CD4-positive, alpha-beta T cell treated with Interferon gamma for 1 hour (primary cell): ENCODE results near the gene ASCC2.
A peak's percentile ranks its signal among the peaks of the same experiment; 100 is the strongest.
"Not testable (repeated sequence)": the region's sequence is repeated elsewhere in the genome, so short reads cannot be mapped to it uniquely, and the experiment has no call there.

Experiments
- DNase-seq: peaks from one replicate; pipeline ENCODE4 v3.0.0-alpha.2; 2020

The ASCC2 gene, protein sequence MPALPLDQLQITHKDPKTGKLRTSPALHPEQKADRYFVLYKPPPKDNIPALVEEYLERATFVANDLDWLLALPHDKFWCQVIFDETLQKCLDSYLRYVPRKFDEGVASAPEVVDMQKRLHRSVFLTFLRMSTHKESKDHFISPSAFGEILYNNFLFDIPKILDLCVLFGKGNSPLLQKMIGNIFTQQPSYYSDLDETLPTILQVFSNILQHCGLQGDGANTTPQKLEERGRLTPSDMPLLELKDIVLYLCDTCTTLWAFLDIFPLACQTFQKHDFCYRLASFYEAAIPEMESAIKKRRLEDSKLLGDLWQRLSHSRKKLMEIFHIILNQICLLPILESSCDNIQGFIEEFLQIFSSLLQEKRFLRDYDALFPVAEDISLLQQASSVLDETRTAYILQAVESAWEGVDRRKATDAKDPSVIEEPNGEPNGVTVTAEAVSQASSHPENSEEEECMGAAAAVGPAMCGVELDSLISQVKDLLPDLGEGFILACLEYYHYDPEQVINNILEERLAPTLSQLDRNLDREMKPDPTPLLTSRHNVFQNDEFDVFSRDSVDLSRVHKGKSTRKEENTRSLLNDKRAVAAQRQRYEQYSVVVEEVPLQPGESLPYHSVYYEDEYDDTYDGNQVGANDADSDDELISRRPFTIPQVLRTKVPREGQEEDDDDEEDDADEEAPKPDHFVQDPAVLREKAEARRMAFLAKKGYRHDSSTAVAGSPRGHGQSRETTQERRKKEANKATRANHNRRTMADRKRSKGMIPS

DNA sequence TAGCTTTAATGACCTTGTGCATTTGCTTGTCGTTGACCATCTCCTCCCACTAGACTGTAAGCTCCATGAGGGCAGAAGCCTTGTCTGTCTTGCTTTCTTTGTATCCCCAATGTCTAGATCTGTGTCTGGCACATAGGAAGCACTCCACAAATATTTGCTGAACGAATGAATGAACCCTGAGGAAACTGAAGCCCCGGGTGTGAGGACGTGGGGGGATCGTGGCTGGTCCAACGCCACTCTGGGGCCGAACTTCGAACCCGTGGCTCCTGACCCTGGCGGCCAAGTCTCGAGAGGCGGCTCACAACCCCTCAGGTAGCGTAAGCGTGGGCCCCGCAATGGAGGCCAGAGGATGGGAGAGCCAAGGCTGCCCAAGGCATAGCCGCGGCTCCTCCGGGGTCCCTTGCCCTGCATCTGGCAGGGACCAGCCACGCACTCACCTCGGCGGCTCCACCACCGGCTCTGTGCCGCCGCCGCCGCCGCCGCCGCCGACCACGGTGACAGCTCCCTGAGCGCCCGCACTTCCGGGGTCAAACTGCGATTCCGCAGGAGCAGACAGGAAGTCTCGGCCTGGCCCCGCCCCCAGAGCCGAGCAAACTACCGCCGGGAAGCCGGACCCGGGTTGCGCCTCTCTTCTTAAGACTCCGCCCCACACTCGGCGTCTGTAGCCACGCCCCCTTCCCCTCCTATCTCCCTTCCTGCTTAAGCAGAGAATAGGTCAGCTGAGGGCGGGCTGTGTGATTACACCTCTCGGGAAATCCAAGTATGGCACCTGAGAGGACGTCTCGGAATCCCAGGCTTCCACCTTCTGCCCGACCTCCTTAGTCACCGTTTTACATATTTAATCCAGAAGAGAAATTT, at the start of gene ASCC2:
Gene ASCC2, minus strand, starts transcription at position 534 of the 858 bp plus-strand sequence. CDS start 5,949 bp downstream, outside the sequence.
- DNase-seq = peak; percentile 98

DNA sequence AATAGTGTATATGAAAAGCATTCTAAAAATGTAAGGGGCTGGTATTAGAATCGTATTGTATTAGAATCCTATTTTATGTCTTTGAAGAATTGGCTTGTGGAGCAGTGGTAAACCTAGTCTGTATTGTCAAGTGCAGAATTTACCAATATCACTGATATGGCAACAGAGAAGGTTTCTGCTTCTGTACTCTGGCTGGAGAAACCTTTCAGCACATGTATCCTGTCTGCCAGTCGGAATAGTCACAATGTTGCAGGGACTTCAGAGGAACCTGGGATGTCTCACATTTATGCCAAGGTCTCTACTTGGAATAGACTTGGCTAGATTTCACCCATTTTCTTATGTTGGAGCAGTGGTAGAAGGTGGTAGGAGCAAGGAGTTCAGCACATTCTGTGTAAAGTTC, 49.3 kb upstream of the ASCC2 start:
- no peak for DNase-seq

DNA sequence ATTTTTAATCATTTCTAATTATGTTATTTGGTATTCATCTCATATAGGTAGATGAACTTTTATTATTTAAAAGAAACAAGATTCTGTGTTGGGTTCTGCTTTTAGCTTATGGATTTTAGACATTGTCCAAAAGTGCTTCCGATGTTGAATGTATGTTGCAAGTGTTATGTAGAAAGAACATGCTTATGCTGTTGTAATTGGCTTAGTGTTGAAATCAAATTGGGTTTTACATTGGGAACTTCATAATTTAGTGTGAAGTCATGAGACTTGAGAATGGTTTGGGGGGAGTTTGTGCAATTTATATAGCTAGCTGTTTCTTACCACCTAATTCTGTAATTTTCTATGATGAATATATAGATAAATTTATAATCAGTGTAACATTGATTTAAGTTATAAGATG, 48.5 kb upstream of the ASCC2 start:
- no peak for DNase-seq

DNA sequence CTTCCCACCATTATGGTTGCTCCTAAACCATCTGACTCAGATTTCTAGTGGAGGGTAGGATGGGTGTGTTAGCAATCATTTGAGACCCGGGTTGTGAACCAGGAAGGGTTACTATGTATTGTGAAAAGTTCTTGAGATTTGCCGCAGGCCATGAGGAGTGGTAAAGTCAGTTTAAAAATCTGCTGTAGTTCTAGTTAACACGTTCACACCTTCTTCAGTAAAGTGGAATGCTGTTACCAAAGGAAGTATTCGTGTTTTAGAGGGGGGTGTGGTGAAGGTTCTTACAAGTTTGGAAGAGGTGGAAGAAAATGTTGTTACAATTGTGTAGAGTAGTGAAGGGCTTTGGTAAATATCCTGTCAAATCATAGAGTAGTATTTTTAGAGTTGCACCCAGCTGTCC, 47.5 kb upstream of the ASCC2 start:
- DNase-seq = no peak

DNA sequence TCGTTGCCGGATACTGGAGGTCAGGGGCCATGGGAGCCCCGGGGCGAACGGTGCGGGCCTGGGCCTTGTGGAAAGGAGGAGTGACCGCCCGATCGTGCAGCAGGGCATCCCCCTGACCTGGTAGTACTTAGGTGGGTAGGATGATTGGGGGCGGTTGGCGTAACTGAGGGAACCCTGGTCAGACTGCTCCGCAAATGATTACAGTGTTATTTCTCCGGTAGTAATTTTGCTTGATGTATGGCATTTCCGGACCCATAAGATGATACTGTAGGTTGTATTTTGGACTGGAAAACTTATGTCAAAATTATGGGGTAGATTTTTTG, 45.7 kb upstream of the ASCC2 start:
- DNase-seq = no peak

DNA sequence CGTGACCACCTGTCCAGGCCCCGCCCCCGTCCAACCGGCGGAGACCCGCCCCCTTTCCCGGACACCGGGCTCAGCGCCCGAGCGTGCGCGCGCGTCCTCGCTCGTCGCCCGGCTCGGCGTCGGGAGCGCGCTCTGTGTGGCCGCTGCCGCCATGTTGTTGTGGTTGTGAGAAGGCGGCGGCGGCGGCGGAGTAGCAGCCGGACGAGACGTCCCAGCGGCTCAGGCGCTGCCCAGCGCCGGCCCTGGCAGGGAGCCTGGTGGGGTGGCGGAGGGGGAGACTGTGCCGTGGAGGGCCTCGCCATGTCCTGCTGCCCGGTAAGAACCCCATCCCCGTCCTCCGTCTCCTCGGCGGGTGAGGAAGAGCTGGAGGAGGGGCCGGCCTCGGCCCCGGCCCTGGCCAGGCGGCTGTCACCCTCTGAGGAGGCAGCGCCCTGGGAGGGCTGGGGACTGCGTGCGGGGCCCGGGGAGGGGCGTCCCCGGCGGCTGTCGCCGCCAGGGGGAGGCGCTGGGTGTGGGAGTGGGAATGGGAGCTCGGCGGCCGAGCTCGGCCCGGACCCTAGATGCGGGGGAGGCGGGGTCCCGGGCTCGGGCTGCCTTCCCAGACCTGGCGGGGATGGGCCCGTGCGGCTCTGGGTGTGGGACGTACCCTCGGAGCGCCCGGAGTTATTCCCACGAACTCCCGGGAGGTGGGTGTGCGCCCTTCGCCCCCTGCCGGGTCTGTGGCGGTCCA, 45.1 kb upstream of the ASCC2 start, which contains the start of gene MTMR3:
Gene MTMR3, plus strand, starts transcription at position 130 of the 730 bp plus-strand sequence. CDS start 87,886 bp downstream, outside the sequence.
- DNase-seq = peak; percentile 91

DNA sequence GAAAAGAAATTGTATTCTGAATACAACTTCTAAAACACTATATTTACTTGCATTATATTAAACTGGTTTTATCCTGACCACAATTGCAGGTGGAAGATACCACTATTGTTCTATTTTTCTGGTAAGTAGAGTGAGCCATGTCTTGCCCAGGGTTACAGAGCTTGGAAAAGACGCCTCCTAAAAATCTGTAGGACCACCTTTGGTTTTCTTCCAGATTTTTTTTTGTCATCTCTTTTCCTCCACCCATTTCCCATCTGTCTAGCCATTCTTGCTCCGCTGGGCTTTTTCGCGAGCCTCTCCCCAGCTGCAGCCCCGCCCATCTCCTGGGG, 44.6 kb upstream of the ASCC2 start:
- no peak for DNase-seq

DNA sequence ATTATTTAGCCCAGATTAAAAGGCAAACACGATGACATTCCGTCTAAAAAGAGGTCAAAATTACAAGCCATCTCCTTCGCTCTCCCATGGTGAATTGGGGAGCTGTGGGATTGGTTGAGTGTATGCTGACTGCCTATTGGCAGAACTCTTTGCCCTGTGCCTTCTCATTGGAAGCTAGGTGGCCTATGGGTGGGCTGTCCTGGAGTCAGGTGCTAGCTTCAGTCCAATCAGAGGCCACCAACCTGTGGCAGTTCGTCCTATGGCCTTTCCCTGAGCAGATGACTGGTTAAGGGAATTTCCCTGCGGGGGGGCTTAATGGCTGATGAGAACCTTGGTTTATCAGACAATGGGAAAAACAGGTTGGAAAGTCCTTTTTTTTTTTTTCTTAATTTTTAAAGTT, 41.7 kb upstream of the ASCC2 start:
- no peak for DNase-seq

DNA sequence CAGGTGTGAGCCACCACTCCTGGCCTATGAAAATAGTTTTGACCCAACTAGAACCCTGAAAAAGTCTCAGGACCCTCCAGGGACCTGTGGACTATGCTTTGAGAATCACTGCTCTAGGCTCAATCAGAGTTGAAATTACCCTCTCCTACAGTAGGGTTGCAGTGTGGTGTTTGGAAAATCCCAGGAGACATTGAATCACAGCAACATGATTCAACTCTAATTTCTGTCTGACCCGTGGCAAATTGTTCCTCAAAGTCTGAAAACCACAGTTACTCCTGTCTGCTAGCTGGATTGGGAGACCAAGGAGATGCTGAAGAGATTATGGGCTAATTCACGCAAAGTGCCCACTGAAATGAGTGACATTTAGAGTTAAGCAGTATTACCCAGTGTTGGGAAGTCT, 39.5 kb upstream of the ASCC2 start:
- DNase-seq = no peak

DNA sequence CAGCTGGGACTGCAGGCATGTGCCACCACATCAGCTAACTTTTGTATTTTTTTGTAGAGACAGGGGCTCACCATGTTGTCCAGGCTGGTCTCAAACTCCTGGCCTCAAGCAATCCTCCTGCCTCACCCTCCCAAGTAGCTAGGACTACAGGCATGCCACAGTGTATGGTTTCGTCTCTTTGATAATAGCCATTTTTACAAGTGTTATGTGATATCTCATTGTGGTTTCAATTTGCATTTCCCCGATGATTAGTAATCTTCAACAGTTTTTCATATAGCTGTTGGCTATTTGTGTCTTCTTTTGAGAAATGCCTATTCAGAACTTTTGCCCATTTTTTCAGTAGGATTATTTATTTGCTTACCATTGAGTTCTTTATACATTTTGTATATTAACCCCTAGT, 35.9 kb upstream of the ASCC2 start:
- DNase-seq = no peak

DNA sequence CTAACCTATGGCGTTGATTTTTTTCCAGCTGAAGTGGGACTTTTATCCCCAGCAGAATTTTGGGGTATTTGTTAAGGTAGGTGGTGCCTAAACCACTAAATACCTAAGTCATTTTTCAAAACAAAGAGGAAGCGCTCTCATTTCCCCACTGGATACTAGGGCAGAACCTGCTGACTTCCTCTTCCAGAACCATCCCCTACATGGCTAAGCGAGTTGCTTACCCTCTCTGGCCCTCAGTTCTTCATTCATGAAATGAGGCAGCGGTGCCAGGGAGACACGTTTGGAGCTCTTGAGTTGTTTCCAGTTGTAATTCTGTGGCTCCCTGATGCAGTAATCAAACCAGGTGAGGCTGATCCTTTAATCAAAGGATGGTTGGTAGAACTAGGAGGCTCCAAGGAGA, 34.9 kb upstream of the ASCC2 start:
- DNase-seq = no peak

DNA sequence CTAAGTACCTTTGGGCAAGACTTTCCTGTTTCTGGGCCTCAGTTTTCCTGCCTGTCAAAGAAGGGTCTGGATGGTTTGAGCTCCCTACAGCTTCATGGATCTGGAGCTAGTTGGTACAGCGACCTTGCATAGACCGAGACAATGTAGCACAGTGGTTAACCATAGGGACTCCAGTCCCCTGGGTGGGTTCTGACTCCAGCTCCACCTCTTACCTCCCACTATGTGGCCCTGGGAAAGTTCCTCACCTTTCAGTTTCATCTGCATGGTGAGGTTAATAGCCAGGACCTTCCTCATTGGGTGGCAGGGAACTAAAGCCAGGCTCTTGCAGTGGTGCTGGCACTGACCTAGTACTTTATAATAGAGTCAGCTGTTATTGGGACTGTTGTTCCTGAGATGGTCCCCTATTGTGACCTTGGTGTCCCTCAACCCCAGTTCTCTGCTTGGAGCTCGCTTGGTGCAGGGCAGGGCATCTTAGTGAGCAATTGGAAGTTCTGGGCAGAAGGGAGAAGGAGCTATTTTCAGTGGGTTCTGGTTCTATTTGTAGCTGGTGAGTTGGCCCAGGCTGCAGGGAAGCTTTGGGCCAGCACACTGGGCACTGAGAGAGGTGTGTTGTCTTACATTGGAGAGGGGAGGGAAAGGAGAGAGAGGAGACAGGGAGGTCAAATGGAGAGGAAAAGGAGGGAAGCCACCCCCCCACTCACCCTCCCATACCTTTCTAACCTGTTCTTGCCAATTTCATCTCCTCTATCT, 34.2 kb upstream of the ASCC2 start:
- no peak for DNase-seq

DNA sequence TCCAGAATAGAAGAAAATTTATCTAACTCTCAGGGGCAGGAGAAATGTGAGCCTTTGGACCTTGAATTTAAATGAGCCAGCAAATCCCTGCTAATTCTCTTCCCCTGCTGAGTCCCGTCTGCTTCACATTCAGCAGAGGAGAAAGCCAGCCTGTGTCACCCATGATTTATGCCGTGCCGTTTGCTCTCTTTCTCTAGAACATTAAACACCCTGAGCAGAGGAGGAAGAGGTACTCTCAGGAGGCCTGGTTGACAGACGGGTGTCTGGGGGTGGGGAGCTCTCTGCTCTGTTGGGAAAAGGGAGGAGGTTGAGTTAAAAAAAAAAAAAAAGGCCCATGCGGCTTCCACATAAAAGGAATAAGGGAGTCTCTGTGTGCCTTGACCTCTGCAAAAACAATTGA, 33.6 kb upstream of the ASCC2 start:
- no peak for DNase-seq

DNA sequence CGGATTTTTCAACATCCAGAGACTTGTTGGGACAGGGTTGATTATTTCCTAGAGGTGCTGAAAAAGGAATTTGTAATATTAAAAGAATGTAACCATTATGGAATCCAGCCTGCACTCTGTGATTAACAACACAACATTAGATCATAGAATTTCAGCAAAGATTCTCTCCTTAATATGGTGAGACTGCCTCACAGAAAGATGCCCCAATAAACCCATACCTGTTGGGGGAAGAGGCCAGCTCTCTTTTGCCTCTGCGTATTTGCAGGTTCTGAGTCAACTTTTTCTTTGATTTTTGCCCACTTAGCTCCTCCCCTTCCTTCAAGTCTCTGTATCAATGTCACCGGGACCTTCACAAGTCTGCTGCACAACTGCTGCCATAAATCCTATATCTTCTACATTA, 32.5 kb upstream of the ASCC2 start:
- DNase-seq = no peak

DNA sequence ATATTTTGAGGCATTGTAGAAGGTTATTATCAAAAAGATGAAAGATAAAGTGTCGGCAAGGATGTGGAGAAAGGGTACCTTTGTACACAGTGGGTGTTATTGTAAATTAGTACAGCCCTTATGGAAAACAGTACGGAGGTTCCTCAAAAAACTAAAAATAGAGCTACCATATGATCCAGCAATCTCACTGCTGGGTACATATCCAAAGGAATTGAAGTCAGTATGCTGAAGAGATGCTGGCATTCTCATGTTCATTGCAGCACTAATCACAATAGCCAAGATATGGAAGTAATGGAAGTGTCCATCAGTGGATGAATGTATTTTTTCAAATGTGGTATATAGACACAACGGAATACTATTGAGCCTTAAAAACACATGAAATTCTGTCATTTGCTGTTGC, 29.8 kb upstream of the ASCC2 start:
- DNase-seq = no peak

DNA sequence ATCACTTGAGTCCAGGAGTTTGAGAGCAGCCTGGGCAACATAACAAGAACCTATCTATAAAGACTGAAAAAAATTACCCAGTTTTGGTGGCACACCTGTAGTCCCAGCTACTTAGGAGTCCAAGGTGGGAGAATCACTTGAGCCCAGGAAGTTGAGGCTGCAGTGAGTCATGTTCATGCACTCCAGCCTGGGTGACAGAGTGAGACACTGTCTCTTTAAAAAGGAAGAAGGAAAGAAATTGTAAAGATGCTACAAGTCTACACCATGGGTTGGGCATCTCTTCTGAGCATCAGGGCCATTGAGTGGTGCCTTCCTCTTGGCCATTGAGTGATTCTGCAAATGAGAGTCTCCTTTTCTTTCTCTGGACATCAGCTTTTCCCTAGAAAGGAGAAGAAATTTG, 29.2 kb upstream of the ASCC2 start:
- DNase-seq = no peak

DNA sequence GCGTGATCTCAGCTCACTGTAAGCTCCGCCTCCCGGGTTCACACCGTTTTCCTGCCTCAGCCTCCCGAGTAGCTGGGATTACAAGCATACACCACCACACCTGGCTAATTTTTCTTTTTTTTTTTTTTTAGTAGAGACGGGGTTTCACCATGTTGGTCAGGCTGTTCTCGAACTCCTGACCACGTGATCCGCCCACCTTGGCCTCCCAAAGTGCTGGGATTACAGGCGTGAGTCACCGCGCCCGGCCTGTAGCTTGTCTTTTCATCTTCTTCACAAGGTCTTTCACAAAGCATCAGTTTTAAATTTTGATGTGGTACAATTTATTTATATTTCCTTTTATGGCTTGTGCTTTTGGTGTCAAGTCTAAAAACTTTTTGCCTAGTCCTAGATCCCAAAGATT, 27.5 kb upstream of the ASCC2 start:
- not testable (repeated sequence) for DNase-seq

DNA sequence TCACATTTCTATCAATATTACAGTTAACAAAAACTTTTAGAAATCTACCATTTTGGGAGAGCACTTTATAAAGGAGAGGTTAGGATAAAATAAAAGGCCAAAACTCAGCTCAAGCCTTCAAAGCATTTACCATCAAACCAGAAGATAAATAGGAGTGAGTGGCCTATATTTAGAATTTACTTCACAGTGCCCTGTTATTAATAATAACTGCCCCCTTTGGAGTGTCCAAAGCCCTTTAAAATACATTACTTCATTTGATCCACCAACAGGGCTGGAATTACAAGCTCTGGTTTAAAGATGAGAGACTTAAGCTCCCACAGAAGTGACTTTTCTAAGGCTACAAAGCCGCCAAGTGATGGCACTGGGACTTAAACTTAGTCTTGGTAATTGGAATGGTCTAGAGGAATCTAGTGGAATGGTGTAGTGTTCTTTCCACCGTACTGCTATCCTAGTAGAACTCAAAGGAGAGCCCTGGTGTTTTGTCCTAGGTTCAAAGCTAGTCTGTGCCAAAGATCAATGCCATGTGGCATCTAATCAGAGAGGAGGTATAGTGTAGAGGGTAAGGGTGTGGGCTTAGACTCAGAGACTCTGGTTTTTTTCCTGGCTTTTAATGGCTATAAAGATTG, 23.7 kb upstream of the ASCC2 start:
- no peak for DNase-seq

DNA sequence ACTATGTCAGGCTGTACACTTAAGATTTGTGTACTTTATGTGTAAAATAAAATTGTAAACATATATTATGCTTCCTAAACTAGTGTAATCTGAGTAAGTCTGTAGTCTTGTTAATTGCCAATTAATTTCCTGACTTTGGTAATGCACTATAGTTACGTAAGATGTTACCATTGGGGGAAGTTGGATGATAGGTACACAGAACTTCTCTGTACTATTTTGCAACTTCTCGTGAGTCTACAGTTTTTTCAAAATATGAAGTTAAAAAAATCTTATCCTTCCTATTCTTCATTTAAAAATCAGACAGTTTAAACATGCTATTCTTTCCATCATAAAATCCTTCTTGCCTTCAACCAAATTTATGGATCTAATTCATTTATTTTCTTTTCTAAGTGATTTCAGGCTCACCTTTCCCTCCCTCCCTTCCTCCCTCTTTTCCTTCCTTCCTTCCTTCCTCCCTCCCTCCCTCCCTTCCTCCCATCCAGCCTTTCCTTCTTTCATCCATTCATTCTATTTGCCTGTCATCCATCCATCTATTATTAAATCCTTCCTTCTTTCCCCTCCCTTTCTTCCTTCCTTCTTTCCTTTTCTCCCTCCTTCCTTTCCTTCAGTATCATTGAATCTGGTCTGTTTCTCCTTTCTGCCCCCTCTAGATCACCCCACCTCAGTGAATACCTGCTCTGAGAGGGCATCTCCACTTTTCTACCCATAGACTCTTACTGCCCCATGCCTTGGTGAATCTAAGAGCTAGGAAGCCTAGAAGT, 22.1 kb upstream of the ASCC2 start:
- no peak for DNase-seq

DNA sequence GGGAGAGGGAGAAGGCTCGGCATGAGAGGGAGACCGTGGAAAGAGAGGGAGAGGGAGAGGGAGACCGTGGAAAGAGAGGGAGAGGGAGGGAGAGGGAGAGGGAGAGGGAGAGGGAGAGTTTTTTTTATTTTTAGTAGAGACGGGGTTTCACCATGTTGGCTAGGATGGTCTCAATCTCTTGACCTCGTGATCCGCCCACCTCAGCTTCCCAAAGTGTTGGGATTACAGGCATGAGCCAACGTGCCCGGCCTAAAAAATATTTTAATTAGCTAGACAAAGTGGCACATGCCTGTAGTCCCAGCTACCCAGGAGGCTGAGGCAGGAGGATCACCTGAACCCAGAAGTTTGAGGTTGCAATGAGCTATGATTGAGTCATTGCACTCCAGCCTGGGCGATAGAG, 21.0 kb upstream of the ASCC2 start:
- DNase-seq = not testable (repeated sequence)

DNA sequence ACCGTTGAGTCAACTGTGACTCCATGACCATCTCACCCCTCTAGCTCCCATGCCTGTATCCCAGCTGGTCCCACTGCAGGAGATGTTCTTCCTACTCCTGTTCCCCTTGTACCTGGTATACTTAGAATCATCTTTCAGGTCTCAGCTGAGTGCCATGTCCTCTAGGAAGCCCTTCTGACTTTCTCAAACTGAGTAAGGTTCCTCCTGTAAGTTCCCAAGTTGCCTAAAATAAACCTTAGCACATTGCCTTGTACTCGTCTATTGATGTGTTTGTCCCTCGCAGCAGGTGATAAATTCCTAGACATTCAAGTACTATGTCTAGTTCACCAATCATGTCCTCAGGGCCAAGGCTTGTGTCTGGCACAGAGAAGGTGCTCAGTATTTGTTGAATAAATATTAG, 18.4 kb upstream of the ASCC2 start:
- DNase-seq = no peak
